H1 (cell line): ENCODE results near the gene CUL9. TPM values are rescaled to one million over a fixed set of nuclear protein-coding genes. Genes with fewer than 3 reads are reported as not detected.

Source experiments
- GTF2F1 ChIP-seq: IDR thresholded peaks from 2 replicates; pipeline ENCODE4 v1.6.1; 2012; ENCODE audit warnings: low read depth, low read length, improper control_type of control experiment, borderline replicate concordance
- HDAC6 ChIP-seq: IDR thresholded peaks from one replicate; pipeline ENCODE4 v1.7.1; 2012; ENCODE audit warnings: low read depth, mild to moderate bottlenecking, inconsistent platforms, low read length, moderate library complexity
- SIN3A ChIP-seq, 2 experiments: IDR thresholded peaks in 1 of 2; conservative IDR thresholded peaks in 1 of 2; 2 replicates each; pipeline ENCODE4 v1.6.1; 2011 to 2012; ENCODE audit warnings: low read length in 2 of 2, improper control_type of control experiment in 1 of 2, low read depth in 1 of 2, mild to moderate bottlenecking in 1 of 2
- SUZ12 ChIP-seq: fragments of 200-600 bp; sonication (generic); IDR thresholded peaks from 2 replicates; pipeline ENCODE4 v1.6.1; 2012; ENCODE audit warnings: mild to moderate bottlenecking, inconsistent platforms, low read length, moderate library complexity, mixed read lengths
- TAF7 ChIP-seq: optimal IDR thresholded peaks from 2 replicates; pipeline ENCODE3; 2011; ENCODE audit warnings: low read depth, mild to moderate bottlenecking, inconsistent platforms, low read length, moderate library complexity, borderline replicate concordance
- polyA plus RNA-seq, 7 experiments: library from polyadenylated mRNA; depleted of rRNA in 3 of 7; stranded (reverse) in 5 of 7; unstranded in 2 of 7; fragments of >200 nt in 5 of 7; fragments of 200-250 nt in 2 of 7; gene quantifications; 1 replicate in 5 of 7; 2 replicates in 1 of 7; 4 replicates in 1 of 7; pipeline versions ENCODE4 v1.2.1 to v1.2.3, GENCODE V29; 2011 to 2013; ENCODE audit warnings: missing spikeins in 2 of 7, mixed read lengths in 2 of 7
- total RNA-seq: library from RNA; stranded (reverse); fragmentation: NEBNext Ultra II Directional; extraction: Animal tissue kit (Norgen Biotek cat#: 25700); gene quantifications from 2 replicates; pipeline ENCODE4 v1.2.1, GENCODE V29; 2021

CUL9 gene
- total and polyA plus RNA-seq, 2 of the 8 experiments (the other 6 are each of a cell fraction or from before 2014, with no cell fraction given): 7.7 to 9.8 TPM

DNA sequence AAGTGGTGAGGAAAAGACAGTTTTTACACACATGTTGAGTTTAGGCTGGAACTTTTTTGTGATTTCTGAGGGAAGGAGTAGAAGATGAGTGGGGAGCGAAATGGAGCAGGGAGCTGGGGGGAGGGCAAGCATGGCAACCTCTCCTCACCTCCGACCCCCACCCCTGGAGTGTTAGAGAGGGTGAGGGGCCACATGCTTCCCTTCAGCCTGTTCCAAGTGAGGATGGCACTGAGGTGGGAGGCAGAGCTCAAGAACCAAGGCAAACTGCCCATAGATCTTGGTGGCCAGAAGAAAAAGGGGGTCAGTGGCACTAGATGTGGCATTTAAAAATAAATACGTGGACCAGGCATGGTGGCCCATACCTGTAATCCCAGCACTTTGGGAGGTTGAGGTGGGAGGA, 66.1 kb downstream of the CUL9 start (continued):
- TF ChIP-seq TAF7: no peak
- TF ChIP-seq SUZ12: no peak
- no peak for TF ChIP-seq HDAC6
- TF ChIP-seq GTF2F1: no peak
- no peak for TF ChIP-seq SIN3A (conservative IDR thresholded peaks at IDR 0.05 in 1 of 2, IDR thresholded peaks at IDR 0.05 in 1 of 2; ENCODE audit: low read depth in 1 of 2, low read length in 2 of 2)
- TF ChIP-seq, all 59 proteins: peak for 0
